GM21529 (cell line): Measurements from ENCODE around the gene PIK3C2B.
"Not testable (repeated sequence)": the region's sequence is repeated elsewhere in the genome, so short reads cannot be mapped to it uniquely, and the experiment has no call there.

Source experiments
- ATAC-seq: cut with Tn5 transposase; IDR thresholded peaks from one replicate; pipeline ENCODE4 v1.9.1; 2021; ENCODE audit not compliant: unreplicated experiment

PIK3C2B gene, protein sequence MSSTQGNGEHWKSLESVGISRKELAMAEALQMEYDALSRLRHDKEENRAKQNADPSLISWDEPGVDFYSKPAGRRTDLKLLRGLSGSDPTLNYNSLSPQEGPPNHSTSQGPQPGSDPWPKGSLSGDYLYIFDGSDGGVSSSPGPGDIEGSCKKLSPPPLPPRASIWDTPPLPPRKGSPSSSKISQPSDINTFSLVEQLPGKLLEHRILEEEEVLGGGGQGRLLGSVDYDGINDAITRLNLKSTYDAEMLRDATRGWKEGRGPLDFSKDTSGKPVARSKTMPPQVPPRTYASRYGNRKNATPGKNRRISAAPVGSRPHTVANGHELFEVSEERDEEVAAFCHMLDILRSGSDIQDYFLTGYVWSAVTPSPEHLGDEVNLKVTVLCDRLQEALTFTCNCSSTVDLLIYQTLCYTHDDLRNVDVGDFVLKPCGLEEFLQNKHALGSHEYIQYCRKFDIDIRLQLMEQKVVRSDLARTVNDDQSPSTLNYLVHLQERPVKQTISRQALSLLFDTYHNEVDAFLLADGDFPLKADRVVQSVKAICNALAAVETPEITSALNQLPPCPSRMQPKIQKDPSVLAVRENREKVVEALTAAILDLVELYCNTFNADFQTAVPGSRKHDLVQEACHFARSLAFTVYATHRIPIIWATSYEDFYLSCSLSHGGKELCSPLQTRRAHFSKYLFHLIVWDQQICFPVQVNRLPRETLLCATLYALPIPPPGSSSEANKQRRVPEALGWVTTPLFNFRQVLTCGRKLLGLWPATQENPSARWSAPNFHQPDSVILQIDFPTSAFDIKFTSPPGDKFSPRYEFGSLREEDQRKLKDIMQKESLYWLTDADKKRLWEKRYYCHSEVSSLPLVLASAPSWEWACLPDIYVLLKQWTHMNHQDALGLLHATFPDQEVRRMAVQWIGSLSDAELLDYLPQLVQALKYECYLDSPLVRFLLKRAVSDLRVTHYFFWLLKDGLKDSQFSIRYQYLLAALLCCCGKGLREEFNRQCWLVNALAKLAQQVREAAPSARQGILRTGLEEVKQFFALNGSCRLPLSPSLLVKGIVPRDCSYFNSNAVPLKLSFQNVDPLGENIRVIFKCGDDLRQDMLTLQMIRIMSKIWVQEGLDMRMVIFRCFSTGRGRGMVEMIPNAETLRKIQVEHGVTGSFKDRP (N-terminal part only)

DNA sequence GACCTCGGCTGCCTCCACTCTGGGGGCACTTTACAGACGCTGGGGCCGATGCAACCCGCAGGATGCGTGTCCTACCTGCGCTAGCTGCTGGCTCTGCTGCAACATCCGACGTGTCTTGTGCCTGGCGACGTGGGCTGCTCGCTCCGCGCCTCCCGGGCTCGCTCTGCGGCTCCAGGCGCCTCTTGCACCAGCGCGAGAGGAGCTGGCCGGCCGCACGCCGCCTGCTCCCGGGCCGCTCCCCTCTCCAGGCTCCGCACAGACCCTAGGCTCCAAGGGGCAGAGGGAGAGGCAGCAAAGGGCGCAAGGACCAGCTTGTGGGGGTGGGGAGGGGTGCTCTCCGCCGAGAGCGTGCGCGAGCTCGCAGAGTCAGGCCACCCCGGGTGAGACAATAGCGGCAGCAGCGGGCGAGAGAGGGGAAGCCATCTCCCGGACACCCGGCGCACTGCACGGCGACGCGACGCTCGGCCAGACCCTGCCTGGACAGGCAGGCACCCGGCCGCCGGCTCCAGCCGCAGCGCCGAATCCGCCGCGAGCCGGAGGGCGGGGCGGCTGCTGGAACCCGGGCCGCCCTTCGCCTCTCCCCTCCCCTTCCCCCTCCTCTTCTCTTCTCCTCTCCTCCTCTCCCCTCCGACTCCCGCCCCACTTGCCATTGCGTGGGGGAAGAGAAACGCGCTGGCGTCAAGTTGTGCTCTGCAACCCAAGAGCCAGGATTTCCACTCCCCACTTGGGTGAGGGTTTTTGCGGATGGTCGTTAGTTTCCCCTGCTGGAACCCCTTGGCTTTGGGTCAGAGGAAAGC lies at the start of gene PIK3C2B:
TSS of gene PIK3C2B (minus strand) at position 525 of the 797 bp plus-strand sequence. CDS start 25,003 bp downstream, outside the sequence.
- ATAC-seq, result peak; percentile 65

DNA sequence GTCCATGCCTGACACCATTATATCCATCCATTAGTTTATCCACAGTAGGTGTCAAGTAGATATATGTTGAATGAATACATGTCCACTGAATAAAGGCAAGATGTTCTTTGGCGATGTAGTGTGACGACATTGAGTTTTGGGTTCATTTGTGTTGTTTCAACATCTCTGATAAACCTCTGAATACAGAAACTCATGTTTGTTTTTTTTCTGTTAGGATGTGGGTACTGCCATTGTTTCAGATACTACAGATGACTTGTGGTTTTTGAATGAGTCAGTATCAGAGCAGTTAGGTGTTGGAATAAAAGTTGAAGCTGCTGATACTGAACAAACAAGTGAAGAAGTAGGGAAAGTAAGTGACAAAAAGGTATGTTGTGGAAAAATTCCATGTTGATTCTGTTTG lies 49.7 kb upstream of the PIK3C2B start:
- ATAC-seq, result peak; percentile 56

GRCh38 chr1:204541626-204542025 lies 47.0 kb upstream of the PIK3C2B start:
- ATAC-seq, result no peak

- no peak for ATAC-seq
These were observed 38.2 kb upstream of the PIK3C2B start for GRCh38 chr1:204532832-204533231.

DNA sequence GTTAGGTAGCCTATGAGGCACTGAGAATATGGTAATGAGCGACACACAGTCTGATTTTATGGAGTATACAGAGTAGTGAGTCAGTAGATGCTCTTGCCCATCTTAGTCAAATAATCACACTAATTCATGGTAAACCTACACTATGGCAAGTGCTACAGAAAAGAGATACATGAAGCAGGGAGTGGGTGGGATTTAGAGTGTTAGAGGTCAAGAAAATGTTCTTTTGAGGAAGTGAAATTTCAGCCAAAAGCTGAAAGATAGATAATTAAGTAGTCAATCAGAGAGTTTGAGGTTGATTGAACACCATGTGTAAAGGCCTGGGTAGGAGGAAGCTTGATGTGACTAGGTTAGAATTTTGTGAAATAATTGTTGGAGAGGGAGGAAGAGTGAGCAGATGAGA lies 36.3 kb upstream of the PIK3C2B start:
- peak; percentile 89 for ATAC-seq

DNA sequence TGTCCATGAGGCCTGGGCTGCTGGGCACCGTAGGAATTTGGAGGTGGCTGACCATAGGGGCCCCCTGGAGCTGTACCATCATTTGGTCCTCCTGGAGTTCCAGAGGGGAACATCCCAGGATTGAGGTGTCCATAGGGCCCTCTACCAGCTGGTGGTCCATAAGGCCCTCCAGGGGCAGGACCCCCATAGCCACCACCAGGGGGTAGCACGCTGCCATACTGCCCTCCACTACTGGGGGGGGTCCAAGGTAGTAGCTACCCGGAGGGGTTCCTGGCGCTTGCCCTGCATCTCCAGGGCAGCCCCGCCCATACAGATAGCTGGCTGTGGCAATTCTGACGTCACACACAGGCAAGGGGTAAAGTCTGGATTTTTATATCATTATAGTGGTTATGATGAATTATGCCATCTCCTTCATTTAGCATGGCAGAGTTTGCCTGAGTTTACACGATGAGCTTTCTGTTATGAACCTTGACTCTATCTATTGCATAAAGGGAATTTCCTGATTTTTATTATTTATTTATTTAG lies 34.8 kb upstream of the PIK3C2B start:
- ATAC-seq, result no peak

DNA sequence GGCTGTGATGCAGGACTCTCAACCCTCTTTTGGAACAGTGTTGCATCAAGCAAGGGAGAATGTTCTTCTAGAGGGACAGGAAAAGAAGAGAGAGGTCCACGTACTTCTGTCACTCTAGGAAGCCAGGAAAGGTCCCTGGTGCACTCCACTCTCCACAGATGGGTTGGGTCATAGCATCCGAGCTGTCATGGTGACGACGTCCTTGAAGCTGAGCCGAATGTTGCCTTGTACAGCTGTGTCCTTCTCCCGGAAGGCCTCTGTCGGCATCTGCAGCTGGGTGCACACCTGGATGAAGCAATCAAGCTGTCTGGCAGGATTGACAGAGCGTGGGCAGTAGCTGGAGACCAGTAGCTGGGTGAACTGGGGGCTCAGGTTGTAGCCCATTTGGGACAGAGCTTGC lies 34.1 kb upstream of the PIK3C2B start:
- no peak for ATAC-seq

GRCh38 chr1:204528241-204528640 lies 33.6 kb upstream of the PIK3C2B start:
- no peak for ATAC-seq

- peak; percentile 51 for ATAC-seq
These were observed 30.4 kb upstream of the PIK3C2B start for GRCh38 chr1:204524986-204525385.

DNA sequence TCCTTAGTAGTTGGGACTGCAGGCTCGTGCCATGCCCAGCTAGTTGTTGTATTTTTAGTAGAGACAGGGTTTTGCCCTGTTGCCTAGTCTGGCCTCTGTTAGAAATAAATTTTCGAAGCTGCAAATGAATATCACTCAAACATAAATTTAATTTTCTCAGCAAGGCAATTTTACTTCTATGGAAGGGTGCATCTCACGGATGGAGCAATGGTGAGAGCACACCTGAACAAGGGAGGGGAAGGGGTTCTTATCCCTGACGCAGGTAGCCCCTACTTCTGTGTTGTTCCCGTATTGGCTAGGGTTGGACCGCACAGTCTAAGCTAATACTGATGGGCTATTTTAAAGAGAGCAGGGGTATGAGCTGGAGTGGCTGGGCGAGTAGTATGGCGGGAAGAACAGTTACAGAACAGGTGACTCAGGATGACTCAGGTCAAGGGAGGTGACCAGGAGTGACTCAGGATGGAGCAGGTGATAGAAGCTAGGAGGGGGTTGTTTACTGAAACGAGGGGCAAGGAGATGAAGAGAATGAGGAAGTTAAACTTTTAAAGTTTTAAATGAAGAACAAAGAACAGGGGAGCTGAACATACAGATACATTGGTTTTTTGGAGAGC lies 29.1 kb upstream of the PIK3C2B start:
- ATAC-seq, result no peak

DNA sequence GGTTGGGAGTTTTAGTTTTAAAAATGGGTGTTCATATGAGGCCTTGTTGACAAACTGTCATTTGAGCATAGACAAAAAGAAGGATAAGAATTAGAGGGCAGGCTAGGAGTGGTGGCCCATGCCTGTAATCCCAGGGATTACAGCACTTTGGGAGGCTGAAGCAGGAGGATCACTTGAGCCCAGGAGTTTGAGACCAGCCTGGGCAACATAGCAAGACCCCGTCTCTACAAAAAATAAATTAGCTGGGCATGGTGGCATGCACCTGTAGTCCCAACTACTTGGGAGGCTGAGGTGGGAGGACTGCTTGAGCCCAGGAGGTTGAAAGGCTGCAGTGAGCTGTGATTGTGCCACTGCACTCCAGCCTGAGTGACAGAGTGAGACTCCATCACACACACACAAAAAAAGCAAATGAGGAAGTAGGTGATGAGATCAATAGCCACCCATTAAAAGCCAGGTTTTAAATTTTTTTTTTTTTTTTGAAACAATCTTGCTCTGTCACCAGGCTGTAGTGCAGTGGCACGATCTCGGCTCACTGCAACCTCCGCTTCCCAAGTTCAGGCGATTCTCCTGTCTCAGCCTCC lies 27.4 kb upstream of the PIK3C2B start:
- not testable (repeated sequence) for ATAC-seq

DNA sequence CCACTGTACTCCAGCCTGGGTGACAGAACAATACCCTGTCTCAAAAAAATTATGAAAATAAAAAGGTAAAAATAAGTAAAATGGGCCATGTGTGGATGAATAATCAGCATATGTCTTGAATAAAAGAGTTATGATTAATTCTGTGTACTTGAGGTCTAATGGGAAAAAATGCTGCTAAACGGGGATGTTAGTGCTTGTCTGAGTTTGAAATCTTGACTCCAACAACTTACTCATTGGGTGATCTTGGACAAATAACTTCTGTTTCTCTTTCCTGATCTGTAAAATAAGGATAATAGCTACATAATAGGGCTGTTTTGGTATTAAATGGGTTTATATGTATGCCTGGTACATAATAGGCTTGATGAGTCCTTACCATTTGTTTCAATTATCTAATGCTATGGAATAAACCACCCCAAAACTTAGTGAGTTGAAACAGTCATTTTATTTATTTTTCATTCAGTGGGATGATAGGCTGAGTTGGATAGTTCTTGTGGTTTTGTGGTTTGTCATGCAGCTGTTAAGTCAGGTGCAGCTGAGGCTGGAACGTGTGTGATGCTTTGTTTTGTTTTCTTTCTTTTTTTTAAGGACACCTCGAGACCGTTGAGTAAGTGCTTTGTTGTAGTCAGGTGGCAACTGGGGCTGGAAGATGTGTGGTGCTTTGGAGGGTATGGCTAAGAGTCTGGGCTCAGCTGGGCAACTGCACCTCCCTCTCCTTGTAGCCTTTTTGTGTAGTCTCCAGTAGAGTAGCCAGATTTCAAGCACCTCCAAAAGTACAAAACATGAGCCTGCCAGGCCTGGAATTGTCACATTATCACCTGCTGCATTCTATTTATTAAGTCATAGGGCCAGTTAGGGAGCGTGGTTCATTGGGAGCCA lies 26.5 kb upstream of the PIK3C2B start:
- peak; percentile 63 for ATAC-seq

GRCh38 chr1:204517382-204517781 lies 22.8 kb upstream of the PIK3C2B start:
- not testable (repeated sequence) for ATAC-seq

- peak; percentile 68 for ATAC-seq
These were observed 21.7 kb upstream of the PIK3C2B start, which contains the start of gene MDM4 for GRCh38 chr1:204516180-204516879. Gene MDM4 (plus strand): TSS chr1:204516406. CDS start chr1:204525519, 9,113 bp downstream.

- no peak for ATAC-seq
These were observed 20.2 kb upstream of the PIK3C2B start for GRCh38 chr1:204514828-204515227.

DNA sequence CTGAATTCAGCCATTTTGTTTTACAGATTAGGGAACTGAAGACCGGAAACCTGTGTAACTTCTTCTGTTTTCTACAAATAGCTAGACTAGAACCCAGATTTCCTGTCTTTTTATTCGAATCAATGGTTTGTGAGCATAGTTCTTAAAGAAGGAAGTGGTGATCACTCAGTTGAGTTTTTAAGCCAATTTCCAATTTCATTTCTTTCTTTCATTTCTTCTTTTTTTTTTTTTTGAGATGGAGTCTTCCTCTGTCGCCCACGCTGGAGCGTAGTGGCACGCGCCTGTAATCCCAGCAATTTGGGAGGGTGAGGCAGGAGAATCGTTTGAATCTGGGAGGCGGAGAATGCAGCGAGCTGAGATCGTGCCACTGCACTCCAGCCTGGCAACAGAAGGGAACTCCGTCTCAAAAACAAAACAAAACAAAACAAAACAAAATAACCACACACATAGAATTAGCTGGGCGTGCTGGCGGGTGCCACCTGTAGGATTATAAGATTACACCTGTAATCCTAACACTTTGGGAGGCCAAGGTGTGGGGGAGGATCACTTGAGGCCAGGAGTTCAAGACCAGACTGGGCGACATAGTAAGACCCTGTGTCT lies 18.6 kb upstream of the PIK3C2B start:
- peak; percentile 41 for ATAC-seq

GRCh38 chr1:204511366-204511765 lies 16.8 kb upstream of the PIK3C2B start:
- no peak for ATAC-seq
